ENCODE measurements around the gene CCDC61.
A peak's percentile ranks its signal among the peaks of the same experiment; 100 is the strongest.

CCDC61 gene

GRCh38 chr19:45985321-45985720 is 9.9 kb upstream of the CCDC61 start:
- no peaks in the 10 kb centered on the region for H3K36me3 ChIP-seq
- no peak overlapping the region for H3K4me3 ChIP-seq
- peaks cover 0 to 45% (median 22%) of the 10 kb centered on the region in 10 experiments; a peak in 17 of 20 replicates for H3K4me1 ChIP-seq
- no peak overlapping the region for H3K4me2 ChIP-seq
- no peak overlapping the region for H3K27ac ChIP-seq
- H3K9me3 ChIP-seq (replicated peaks in 1 of 11): no peaks in the 10 kb centered on the region
- no peak for TF ChIP-seq Cebpa-rat (IDR thresholded peaks at IDR 0.05)
- H4K20me1 ChIP-seq: no peaks in the 10 kb centered on the region
- H3K27me3 ChIP-seq: no peaks in the 10 kb centered on the region
- no peak overlapping the region for H3K9ac ChIP-seq

GRCh38 chr19:45990113-45990728 is 5.0 kb upstream of the CCDC61 start:
- H3K4me1 ChIP-seq: peaks cover 0 to 21% (median 12%) of the 10 kb centered on the region in 10 experiments; a peak in 14 of 20 replicates
- no peaks in the 10 kb centered on the region for H3K36me3 ChIP-seq
- no peaks in the 10 kb centered on the region for H3K9me3 ChIP-seq (replicated peaks in 1 of 11)
- no peaks in the 10 kb centered on the region for H4K20me1 ChIP-seq
- H3K9ac ChIP-seq: no peak overlapping the region
- TF ChIP-seq Cebpa-rat (IDR thresholded peaks at IDR 0.05): peak in 3 of 11 experiments; percentile 28 to 83 (median 58); a peak in 5 of 22 replicates
- no peak overlapping the region for H3K4me2 ChIP-seq
- no peak overlapping the region for H3K4me3 ChIP-seq
- H3K27ac ChIP-seq: no peak overlapping the region
- no peaks in the 10 kb centered on the region for H3K27me3 ChIP-seq

DNA sequence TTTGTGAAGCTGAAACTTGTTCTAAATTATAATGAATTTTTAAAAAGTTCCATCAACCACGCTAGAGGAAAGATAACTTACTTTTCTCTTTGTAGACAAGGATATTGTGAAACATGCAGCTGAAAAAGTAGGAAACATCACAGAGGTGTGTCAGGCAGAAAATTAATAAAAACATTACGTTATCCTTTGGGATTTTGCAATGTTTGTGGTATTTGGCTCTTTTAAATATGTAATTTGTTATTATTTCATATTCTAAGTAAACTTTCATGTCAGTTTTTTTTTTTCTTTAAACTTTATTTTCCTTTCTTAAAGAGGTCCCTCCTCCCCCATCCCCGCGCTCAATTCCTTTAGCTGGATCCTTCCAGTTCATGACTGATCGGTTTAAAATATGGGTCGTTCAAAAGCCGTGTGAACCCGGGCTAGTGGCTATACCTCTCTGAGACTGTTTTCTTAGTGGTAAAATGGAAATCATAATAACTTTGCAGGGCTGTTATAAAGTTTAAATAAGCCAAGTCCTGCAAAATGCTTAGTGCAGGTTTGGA is 740 bp upstream of the CCDC61 start:
- peaks cover 0 to 15% (median 0%) of the 10 kb centered on the region in 11 experiments; a peak in 4 of 22 replicates for H3K36me3 ChIP-seq
- H3K4me1 ChIP-seq: peaks cover 9 to 31% (median 26%) of the 10 kb centered on the region in 10 experiments
- H3K27me3 ChIP-seq: peaks cover 3 to 16% (median 13%) of the 10 kb centered on the region in 11 experiments
- peak overlapping the region; percentile 51 to 79 (median 65) for H3K4me3 ChIP-seq
- peak overlapping the region; percentile 62 to 90 (median 74) for H3K4me2 ChIP-seq
- H3K9me3 ChIP-seq (replicated peaks in 1 of 11): no peaks in the 10 kb centered on the region
- H4K20me1 ChIP-seq: peaks cover 0 to 18% (median 15%) of the 10 kb centered on the region in 11 experiments; a peak in 18 of 22 replicates
- TF ChIP-seq Cebpa-rat (IDR thresholded peaks at IDR 0.05): no peak
- H3K27ac ChIP-seq: peak overlapping the region in 6 of 11 experiments; percentile 11 to 54 (median 35); a peak in 8 of 22 replicates
- H3K9ac ChIP-seq: peak overlapping the region; percentile 13 to 67 (median 54); a peak in 19 of 22 replicates

- peak overlapping the region; percentile 73 to 88 (median 82) for H3K9ac ChIP-seq
- no peaks in the 10 kb centered on the region for H3K9me3 ChIP-seq (replicated peaks in 1 of 11)
- peaks cover 0 to 30% (median 28%) of the 10 kb centered on the region in 11 experiments; a peak in 19 of 22 replicates for H4K20me1 ChIP-seq
- H3K4me1 ChIP-seq: peaks cover 20 to 44% (median 36%) of the 10 kb centered on the region in 10 experiments
- peak overlapping the region; percentile 84 to 99 (median 94) for H3K4me2 ChIP-seq
- peak overlapping the region; percentile 37 to 79 (median 65); a peak in 21 of 22 replicates for H3K27ac ChIP-seq
- peaks cover 17 to 29% (median 27%) of the 10 kb centered on the region in 11 experiments for H3K27me3 ChIP-seq
- H3K4me3 ChIP-seq: peak overlapping the region; percentile 71 to 85 (median 80)
- peaks cover 0 to 15% (median 0%) of the 10 kb centered on the region in 11 experiments; a peak in 4 of 22 replicates for H3K36me3 ChIP-seq
- no peak for TF ChIP-seq Cebpa-rat (IDR thresholded peaks at IDR 0.05)
Observed at GRCh38 chr19:45995715-45996385, 583 bp downstream of the CCDC61 start.

GRCh38 chr19:45996933-45997332 is 1.7 kb downstream of the CCDC61 start:
- TF ChIP-seq Cebpa-rat (IDR thresholded peaks at IDR 0.05): no peak
- peaks cover 20 to 44% (median 36%) of the 10 kb centered on the region in 10 experiments for H3K4me1 ChIP-seq
- no peaks in the 10 kb centered on the region for H3K9me3 ChIP-seq (replicated peaks in 1 of 11)
- peak overlapping the region in 1 of 11 experiments; percentile 96; a peak in 1 of 22 replicates for H3K4me2 ChIP-seq
- no peak overlapping the region for H3K9ac ChIP-seq
- H3K36me3 ChIP-seq: peaks cover 0 to 15% (median 0%) of the 10 kb centered on the region in 11 experiments; a peak in 5 of 22 replicates
- no peak overlapping the region for H3K4me3 ChIP-seq
- H4K20me1 ChIP-seq: peaks cover 0 to 41% (median 36%) of the 10 kb centered on the region in 11 experiments; a peak in 19 of 22 replicates
- peaks cover 18 to 31% (median 28%) of the 10 kb centered on the region in 11 experiments for H3K27me3 ChIP-seq
- no peak overlapping the region for H3K27ac ChIP-seq

GRCh38 chr19:45998834-45999233 is 3.6 kb downstream of the CCDC61 start:
- Histone ChIP-seq H3K9ac (no peak overlapping the region), H3K4me2 (peak overlapping the region in 9 of 11 experiments; percentile 2 to 58 (median 50); a peak in 11 of 22 replicates), H3K4me3 (no peak overlapping the region), H3K27ac (no peak overlapping the region), H3K27me3 (peaks cover 18 to 31% (median 28%) of the 10 kb centered on the region in 11 experiments), H3K4me1 (peaks cover 20 to 44% (median 36%) of the 10 kb centered on the region in 10 experiments), H3K9me3 (replicated peaks in 1 of 11) (no peaks in the 10 kb centered on the region), H4K20me1 (peaks cover 0 to 55% (median 36%) of the 10 kb centered on the region in 11 experiments; a peak in 19 of 22 replicates), H3K36me3 (peaks cover 0 to 28% (median 13%) of the 10 kb centered on the region in 11 experiments; a peak in 13 of 22 replicates)
- no peak for TF ChIP-seq Cebpa-rat (IDR thresholded peaks at IDR 0.05)

DNA sequence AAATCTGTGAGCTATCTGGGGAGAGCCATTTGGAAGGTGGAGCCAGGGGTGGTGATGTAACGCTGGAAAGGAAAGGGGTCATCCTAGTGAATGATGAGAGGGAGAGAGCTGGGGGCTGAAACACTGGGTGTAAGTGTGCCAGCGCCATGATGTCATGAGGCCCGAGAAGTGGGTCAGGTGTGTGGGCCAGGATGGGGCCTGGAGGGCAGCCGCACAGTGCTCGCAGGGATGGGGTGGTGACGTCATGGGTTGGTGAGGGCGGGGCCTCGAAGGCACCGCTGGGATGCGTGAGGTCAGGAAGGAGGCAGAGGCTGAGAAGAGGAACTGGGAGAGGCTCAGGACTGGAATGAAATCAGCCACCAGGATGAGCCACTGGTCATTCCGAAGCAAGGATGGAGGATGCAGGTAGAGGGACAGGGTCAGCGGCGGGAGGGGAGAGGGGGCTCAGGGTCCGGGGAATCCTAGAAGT is 4.4 kb downstream of the CCDC61 start:
- peaks cover 18 to 31% (median 28%) of the 10 kb centered on the region in 11 experiments for H3K27me3 ChIP-seq
- H3K9me3 ChIP-seq (replicated peaks in 1 of 11): no peaks in the 10 kb centered on the region
- peaks cover 20 to 40% (median 30%) of the 10 kb centered on the region in 10 experiments for H3K4me1 ChIP-seq
- H3K9ac ChIP-seq: no peak overlapping the region
- TF ChIP-seq Cebpa-rat (IDR thresholded peaks at IDR 0.05): no peak
- peaks cover 0 to 36% (median 14%) of the 10 kb centered on the region in 11 experiments; a peak in 15 of 22 replicates for H3K36me3 ChIP-seq
- no peak overlapping the region for H3K4me3 ChIP-seq
- H3K27ac ChIP-seq: no peak overlapping the region
- peaks cover 0 to 55% (median 36%) of the 10 kb centered on the region in 11 experiments; a peak in 19 of 22 replicates for H4K20me1 ChIP-seq
- peak overlapping the region; percentile 24 to 58 (median 51); a peak in 19 of 22 replicates for H3K4me2 ChIP-seq

DNA sequence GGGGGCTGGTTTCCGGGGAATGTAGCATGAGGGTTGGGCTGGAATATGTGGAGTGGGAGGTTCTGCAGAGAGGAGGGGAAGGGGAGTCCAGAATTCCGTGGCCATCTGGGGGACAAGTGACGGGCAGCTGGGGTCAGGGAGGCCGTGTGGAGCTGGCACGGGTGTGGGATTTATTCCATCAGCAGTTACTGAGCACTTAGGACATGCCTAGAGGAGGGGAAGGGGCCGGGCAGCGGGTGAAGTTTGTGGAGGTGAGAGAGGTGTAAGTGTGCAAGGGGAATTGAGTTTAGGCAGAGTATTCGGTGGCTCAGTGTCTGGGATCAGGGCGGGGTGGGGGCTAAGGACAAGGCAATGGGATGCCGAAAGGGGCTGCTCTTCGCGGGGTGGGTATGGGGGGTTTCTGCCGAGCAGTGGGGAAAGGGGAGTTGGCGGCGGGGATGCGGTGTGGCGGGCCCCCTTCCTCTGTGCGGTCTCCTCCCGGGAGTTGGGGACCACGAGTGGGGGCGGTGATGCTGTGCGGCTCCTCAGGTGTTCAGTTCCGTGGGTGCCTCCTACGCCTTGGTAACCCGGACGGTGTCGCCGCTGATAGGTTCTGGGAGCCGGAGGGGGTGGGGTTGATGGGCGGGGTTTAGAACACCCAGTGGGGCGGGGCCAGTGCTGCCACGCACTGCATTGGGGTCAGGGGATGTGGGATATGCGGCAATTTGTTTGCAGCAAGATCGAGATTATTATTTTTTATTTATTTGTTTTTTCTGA is 5.4 kb downstream of the CCDC61 start:
- H3K4me1 ChIP-seq: peaks cover 20 to 39% (median 29%) of the 10 kb centered on the region in 10 experiments
- H3K9ac ChIP-seq: no peak overlapping the region
- no peak overlapping the region for H3K4me3 ChIP-seq
- TF ChIP-seq Cebpa-rat (IDR thresholded peaks at IDR 0.05): no peak
- no peaks in the 10 kb centered on the region for H3K9me3 ChIP-seq (replicated peaks in 1 of 11)
- H4K20me1 ChIP-seq: peaks cover 0 to 55% (median 36%) of the 10 kb centered on the region in 11 experiments; a peak in 19 of 22 replicates
- peaks cover 18 to 31% (median 28%) of the 10 kb centered on the region in 11 experiments for H3K27me3 ChIP-seq
- no peak overlapping the region for H3K27ac ChIP-seq
- H3K36me3 ChIP-seq: peaks cover 0 to 46% (median 15%) of the 10 kb centered on the region in 11 experiments; a peak in 15 of 22 replicates
- H3K4me2 ChIP-seq: peak overlapping the region; percentile 24 to 58 (median 51); a peak in 19 of 22 replicates

All from BLaER1 treated with 17β-estradiol and CSF1 and Interleukin-3, amounts not matched to agents 10 nM and 100 nM (cell line).